SK-N-SH treated with all-trans-retinoic acid at 6 μM for 48 hours (cell line): ENCODE data around the gene PAXIP1.
"Not testable (repeated sequence)": the region's sequence is repeated elsewhere in the genome, so short reads cannot be mapped to it uniquely, and the experiment has no call there.

Experiments
- CREB5 ChIP-seq: fragments of 250-450 bp; sonication (Bioruptor Pico); IDR thresholded peaks from 2 replicates; pipeline ENCODE4 v1.5.1; 2020; ENCODE audit warnings: low read depth, mild to moderate bottlenecking, moderate library complexity
- CSDC2 ChIP-seq: fragments of 250-450 bp; sonication (Bioruptor Pico); IDR thresholded peaks from 2 replicates; pipeline ENCODE4 v1.5.0; 2020; ENCODE audit warnings: mild to moderate bottlenecking, moderate library complexity
- ESRRG ChIP-seq: fragments of 250-450 bp; sonication (Bioruptor Pico); IDR thresholded peaks from 2 replicates; pipeline ENCODE4 v1.6.1; 2021; ENCODE audit warnings: mild to moderate bottlenecking
- ISL1 ChIP-seq: fragments of 250-450 bp; sonication (Bioruptor Pico); IDR thresholded peaks from 2 replicates; pipeline ENCODE4 v2.1.2; 2022; ENCODE audit warnings: mild to moderate bottlenecking, moderate library complexity
- OSR1 ChIP-seq: fragments of 250-450 bp; sonication (Bioruptor Pico); IDR thresholded peaks from 2 replicates; pipeline ENCODE4 v1.8.0; 2022; ENCODE audit warnings: moderate library complexity, mild to moderate bottlenecking, inconsistent platforms
- PATZ1 ChIP-seq: fragments of 250-450 bp; sonication (Bioruptor Pico); IDR thresholded peaks from 2 replicates; pipeline ENCODE4 v1.8.0; 2020; ENCODE audit warnings: mild to moderate bottlenecking, moderate library complexity, borderline replicate concordance
- POU6F1 ChIP-seq: fragments of 250-450 bp; sonication (Bioruptor Pico); IDR thresholded peaks from 2 replicates; pipeline ENCODE4 v1.8.0; 2021; ENCODE audit warnings: low read depth, mild to moderate bottlenecking, moderate library complexity, borderline replicate concordance
- PPARA ChIP-seq: fragments of 250-450 bp; sonication (Bioruptor Pico); IDR thresholded peaks from 2 replicates; pipeline ENCODE4 v1.5.0; 2020; ENCODE audit warnings: mild to moderate bottlenecking, borderline replicate concordance
- RARB ChIP-seq: fragments of 250-450 bp; sonication (Bioruptor Pico); IDR thresholded peaks from 2 replicates; pipeline ENCODE4 v1.8.0; 2021; ENCODE audit warnings: mild to moderate bottlenecking, moderate library complexity
- TCF4 ChIP-seq: fragments of 250-450 bp; sonication (Bioruptor Pico); IDR thresholded peaks from 2 replicates; pipeline ENCODE4 v1.8.0; 2021; ENCODE audit warnings: mild to moderate bottlenecking, moderate library complexity, borderline replicate concordance
- ZFP3 ChIP-seq: fragments of 250-450 bp; sonication (Bioruptor Pico); IDR thresholded peaks from 2 replicates; pipeline ENCODE4 v1.5.0; 2020; ENCODE audit warnings: mild to moderate bottlenecking, moderate library complexity
- ZNF565 ChIP-seq: fragments of 450-650 bp; formaldehyde crosslinking; conservative IDR thresholded peaks from 2 replicates; pipeline ENCODE4 v1.5.0; 2020; ENCODE audit warnings: low read depth, mild to moderate bottlenecking, moderate library complexity
- ZNF8 ChIP-seq: fragments of 450-650 bp; formaldehyde crosslinking; IDR thresholded peaks from 2 replicates; pipeline ENCODE4 v1.5.0; 2020; ENCODE audit warnings: mild to moderate bottlenecking, moderate library complexity

- not testable (repeated sequence) for TF ChIP-seq OSR1 (CRISPR knock-in tag); CSDC2 (CRISPR knock-in tag); ZNF8 (CRISPR knock-in tag); TCF4 (CRISPR knock-in tag); ZFP3 (CRISPR knock-in tag); PPARA (CRISPR knock-in tag); POU6F1; PATZ1 (CRISPR knock-in tag); ZNF565; RARB (CRISPR knock-in tag); ISL1 (CRISPR knock-in tag); CREB5 (CRISPR knock-in tag); ESRRG (CRISPR knock-in tag)
Measured at GRCh38 chr7:154922472-154922871, 80.5 kb downstream of the PAXIP1 start.
